ENCODE measurements around the gene SPTSSA. TPM values are rescaled to one million over a fixed set of nuclear protein-coding genes. Genes with fewer than 3 reads are reported as not detected.

SPTSSA gene
- total RNA-seq, 4 donors from 2014 or later: 4.8 to 45.7 (median 28.4) TPM

GRCh38 chr14:34475163-34475562 lies 13.1 kb upstream of the SPTSSA start:
- intact Hi-C loops (cut with DNase I; ENCODE audit: low total_unique reads): no loop called here
- no peaks in the 10 kb centered on the region for H3K4me1 ChIP-seq
- no peaks in the 10 kb centered on the region for H3K9me3 ChIP-seq
- no peak for TF ChIP-seq POLR2A (IDR thresholded peaks at IDR 0.05)
- no peak for TF ChIP-seq EP300 (IDR thresholded peaks at IDR 0.05; ENCODE audit: low read depth)
- TF ChIP-seq POLR2AphosphoS5 (IDR thresholded peaks at IDR 0.05): no peak
- TF ChIP-seq, protein P1, sequence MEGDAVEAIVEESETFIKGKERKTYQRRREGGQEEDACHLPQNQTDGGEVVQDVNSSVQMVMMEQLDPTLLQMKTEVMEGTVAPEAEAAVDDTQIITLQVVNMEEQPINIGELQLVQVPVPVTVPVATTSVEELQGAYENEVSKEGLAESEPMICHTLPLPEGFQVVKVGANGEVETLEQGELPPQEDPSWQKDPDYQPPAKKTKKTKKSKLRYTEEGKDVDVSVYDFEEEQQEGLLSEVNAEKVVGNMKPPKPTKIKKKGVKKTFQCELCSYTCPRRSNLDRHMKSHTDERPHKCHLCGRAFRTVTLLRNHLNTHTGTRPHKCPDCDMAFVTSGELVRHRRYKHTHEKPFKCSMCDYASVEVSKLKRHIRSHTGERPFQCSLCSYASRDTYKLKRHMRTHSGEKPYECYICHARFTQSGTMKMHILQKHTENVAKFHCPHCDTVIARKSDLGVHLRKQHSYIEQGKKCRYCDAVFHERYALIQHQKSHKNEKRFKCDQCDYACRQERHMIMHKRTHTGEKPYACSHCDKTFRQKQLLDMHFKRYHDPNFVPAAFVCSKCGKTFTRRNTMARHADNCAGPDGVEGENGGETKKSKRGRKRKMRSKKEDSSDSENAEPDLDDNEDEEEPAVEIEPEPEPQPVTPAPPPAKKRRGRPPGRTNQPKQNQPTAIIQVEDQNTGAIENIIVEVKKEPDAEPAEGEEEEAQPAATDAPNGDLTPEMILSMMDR (IDR thresholded peaks at IDR 0.05): no peak
- no peak overlapping the region for H3K27ac ChIP-seq
- H3K36me3 ChIP-seq: no peaks in the 10 kb centered on the region
- WGBS, 2 donors (ENCODE audit: low coverage in 1 of 2): 64 to 90% methylated on average over 1 to 3 of the region's 6 CpGs
- no peak for DNase-seq
- H3K4me3 ChIP-seq: no peak overlapping the region
- no peaks in the 10 kb centered on the region for H3K27me3 ChIP-seq
- in situ Hi-C loops (cut with MboI; ENCODE audit: low pct_ligation_motif_present in 1 of 4, low pct_unique_long_range_greater_than_20kb in 1 of 4, low sequenced_read_pairs in 3 of 4): no loop called here

DNA sequence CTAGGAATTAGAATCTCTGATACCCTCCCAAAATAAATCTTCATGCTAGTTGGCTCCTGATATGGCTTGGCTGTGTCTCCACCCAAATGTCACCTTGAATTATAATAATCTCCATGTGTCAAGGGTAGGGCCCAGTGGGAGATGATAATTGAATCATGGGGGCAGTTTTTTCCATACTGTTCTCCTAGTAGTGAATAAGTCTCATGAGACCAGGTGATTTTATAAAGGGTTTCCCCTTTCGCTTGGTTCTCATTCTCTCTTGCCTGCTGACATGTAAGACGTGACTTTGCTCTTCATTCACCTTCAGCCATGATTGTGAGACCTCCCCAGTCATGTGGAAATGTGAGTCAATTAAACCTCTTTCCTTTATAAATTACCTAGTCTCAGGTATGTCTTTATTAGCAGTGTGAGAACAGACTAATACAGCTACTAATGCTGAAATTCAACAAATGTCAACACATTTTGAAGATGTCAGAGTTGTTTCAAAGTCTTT lies 12.2 kb upstream of the SPTSSA start:
- in situ Hi-C loops (cut with MboI; ENCODE audit: low pct_ligation_motif_present in 1 of 4, low pct_unique_long_range_greater_than_20kb in 1 of 4, low sequenced_read_pairs in 3 of 4): no loop called here

DNA sequence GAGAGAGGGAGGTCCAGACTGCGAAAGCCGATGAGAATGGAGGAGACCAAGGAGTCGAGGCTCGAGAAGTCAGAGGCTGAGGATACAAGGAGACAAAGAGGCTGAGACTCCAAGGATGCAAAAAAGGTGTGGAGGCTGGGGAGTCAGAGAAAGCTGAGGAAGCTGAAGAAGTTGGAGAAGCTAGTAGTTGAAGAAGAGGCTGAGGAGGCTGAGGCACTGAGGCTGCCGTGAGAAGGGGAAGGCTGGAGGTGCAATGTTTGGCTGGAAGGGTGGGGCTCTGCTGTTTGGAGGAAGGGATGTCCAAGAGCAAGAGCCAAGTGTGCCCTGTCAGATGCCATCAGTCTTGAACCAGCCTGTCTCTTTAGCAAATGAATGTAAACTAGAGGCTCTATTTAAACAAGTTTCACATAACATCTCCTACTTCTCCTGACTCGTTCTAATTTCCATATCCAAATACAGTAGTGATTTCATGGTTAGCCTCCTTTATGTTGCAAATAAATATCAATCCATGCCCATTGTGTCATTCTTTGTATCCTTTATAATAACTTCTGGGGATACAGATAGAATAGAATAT lies 10.8 kb upstream of the SPTSSA start:
- no peak for DNase-seq

More for the DNA sequence above, 12.2 kb upstream of the SPTSSA start:
- Histone ChIP-seq H3K36me3 (no peaks in the 10 kb centered on the region), H3K27me3 (no peaks in the 10 kb centered on the region), H3K4me1 (no peaks in the 10 kb centered on the region), H3K27ac (no peak overlapping the region), H3K4me3 (no peak overlapping the region), H3K9me3 (no peaks in the 10 kb centered on the region)
- intact Hi-C loops (cut with DNase I; ENCODE audit: low total_unique reads): no loop called here
- TF ChIP-seq POLR2AphosphoS5 (IDR thresholded peaks at IDR 0.05): no peak
- TF ChIP-seq, protein P1 (IDR thresholded peaks at IDR 0.05): no peak
- no peak for TF ChIP-seq EP300 (IDR thresholded peaks at IDR 0.05; ENCODE audit: low read depth)
- no peak for TF ChIP-seq POLR2A (IDR thresholded peaks at IDR 0.05)
- no peak for DNase-seq
- WGBS, 2 donors (ENCODE audit: low coverage in 1 of 2): 82 to 92% methylated on average over 2 of the region's 2 CpGs

GRCh38 chr14:34470319-34470718 lies 8.3 kb upstream of the SPTSSA start:
- no peak for DNase-seq
- H3K27me3 ChIP-seq: no peaks in the 10 kb centered on the region
- no peaks in the 10 kb centered on the region for H3K36me3 ChIP-seq
- in situ Hi-C loops (cut with MboI; ENCODE audit: low pct_ligation_motif_present in 1 of 4, low pct_unique_long_range_greater_than_20kb in 1 of 4, low sequenced_read_pairs in 3 of 4): no loop called here
- no peak overlapping the region for H3K27ac ChIP-seq
- intact Hi-C loops (cut with DNase I; ENCODE audit: low total_unique reads): no loop called here
- H3K4me1 ChIP-seq: peaks cover 0 to 12% (median 2%) of the 10 kb centered on the region in 4 donors
- TF ChIP-seq, protein P1 (IDR thresholded peaks at IDR 0.05): no peak
- TF ChIP-seq POLR2AphosphoS5 (IDR thresholded peaks at IDR 0.05) (no peak), EP300 (IDR thresholded peaks at IDR 0.05; ENCODE audit: low read depth) (no peak), POLR2A (IDR thresholded peaks at IDR 0.05) (no peak)
- no peak overlapping the region for H3K4me3 ChIP-seq
- H3K9me3 ChIP-seq: no peaks in the 10 kb centered on the region

More for the DNA sequence above, 10.8 kb upstream of the SPTSSA start:
- intact Hi-C loops (cut with DNase I; ENCODE audit: low total_unique reads): no loop called here
- H3K4me3 ChIP-seq: no peak overlapping the region
- TF ChIP-seq, protein P1 (IDR thresholded peaks at IDR 0.05): no peak
- no peak for TF ChIP-seq POLR2AphosphoS5 (IDR thresholded peaks at IDR 0.05)
- no peak for TF ChIP-seq EP300 (IDR thresholded peaks at IDR 0.05; ENCODE audit: low read depth)
- TF ChIP-seq POLR2A (IDR thresholded peaks at IDR 0.05): no peak
- H3K9me3 ChIP-seq: no peaks in the 10 kb centered on the region
- H3K27me3 ChIP-seq: no peaks in the 10 kb centered on the region
- in situ Hi-C loops (cut with MboI; ENCODE audit: low pct_ligation_motif_present in 1 of 4, low pct_unique_long_range_greater_than_20kb in 1 of 4, low sequenced_read_pairs in 3 of 4): no loop called here
- peaks cover 0 to 2% (median 0%) of the 10 kb centered on the region in 4 donors for H3K4me1 ChIP-seq
- no peaks in the 10 kb centered on the region for H3K36me3 ChIP-seq
- 71 to 83% methylated on average over 3 to 6 of the region's 6 CpGs for WGBS, 2 donors (ENCODE audit: low coverage in 1 of 2)
- no peak overlapping the region for H3K27ac ChIP-seq
